LNCaP clone FGC (cell line): ENCODE measurements around the gene ITPRID2.

Experiments
- DNase-seq: peaks from one replicate; pipeline ENCODE4 v3.0.0-alpha.2; 2011; ENCODE audit warnings: low read depth
- H3K4me3 ChIP-seq: 2 replicates; pipeline ENCODE4 v1.5.1; 2011; ENCODE audit warnings: mild to moderate bottlenecking, low read depth, low read length, control low read depth
- CTCF ChIP-seq: IDR thresholded peaks from 2 replicates; pipeline ENCODE4 v1.5.1; 2012; ENCODE audit warnings: mild to moderate bottlenecking; ENCODE audit not compliant: control insufficient read depth, insufficient read depth; ENCODE audit errors: extremely low read depth

The ITPRID2 gene

DNA sequence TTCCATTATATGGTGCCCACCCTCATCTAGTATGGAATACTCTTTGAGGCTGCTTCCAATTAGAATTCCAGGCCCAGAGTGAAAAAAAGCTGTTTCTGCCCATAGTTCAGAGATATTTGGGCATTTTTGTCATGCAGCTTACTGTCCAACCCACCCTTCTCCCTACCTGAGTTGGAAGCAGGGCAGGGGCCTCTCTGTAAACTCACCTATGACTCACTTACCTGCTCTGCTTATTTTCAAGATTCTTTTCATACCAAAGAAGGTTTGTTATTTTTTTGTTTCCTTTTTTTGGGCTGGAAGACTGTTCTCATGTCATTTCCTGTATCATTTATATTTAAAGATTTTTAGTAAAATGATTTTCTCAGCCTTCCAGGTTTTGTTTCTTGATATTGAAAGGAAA, 55.7 kb downstream of the ITPRID2 start:
- no peak overlapping the region for H3K4me3 ChIP-seq
- no peak for DNase-seq
- TF ChIP-seq CTCF = no peak

DNA sequence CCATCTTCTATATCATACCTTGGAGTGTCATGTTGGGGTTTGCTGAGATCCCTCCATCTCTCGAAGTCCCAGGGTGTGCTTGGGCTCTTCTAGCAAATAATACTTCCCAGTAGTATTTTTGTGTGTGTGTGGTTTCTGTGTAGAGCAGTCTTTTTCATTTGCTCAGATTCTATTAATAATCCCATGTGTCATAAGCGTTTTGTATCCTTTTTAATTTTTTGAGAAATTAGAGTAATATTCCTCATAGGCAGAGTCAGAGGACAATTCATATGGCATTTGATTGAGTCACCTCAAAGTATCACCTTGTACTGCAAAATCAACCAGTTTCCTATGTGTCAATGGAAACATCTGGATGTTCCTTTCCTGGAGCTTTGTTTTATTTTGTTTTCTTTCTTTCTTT, 56.7 kb downstream of the ITPRID2 start:
- no peak overlapping the region for H3K4me3 ChIP-seq
- no peak for TF ChIP-seq CTCF

DNA sequence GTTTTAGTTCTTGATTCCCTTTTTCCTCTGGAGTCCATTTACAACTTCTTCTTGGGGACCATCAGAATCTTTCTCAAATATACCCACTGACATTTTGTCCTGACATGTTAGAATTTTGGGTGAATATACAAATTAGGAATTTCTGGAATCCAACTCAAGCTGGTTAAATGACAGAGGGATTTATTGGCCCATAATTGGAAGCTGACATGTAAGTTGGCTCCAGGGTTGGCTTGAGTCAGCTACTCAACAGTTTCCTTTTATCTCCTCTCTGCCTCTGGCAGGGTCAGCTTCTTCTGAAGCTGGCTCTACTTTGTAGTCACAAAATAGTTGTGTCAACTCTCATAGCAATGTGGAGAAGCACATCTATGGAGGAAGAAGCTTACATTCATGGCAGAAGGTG, 57.5 kb downstream of the ITPRID2 start:
- no peak overlapping the region for H3K4me3 ChIP-seq
- DNase-seq = no peak
- TF ChIP-seq CTCF = no peak

More for the DNA sequence above, 56.7 kb downstream of the ITPRID2 start:
- DNase-seq = no peak

GRCh38 chr2:181952404-181953226, 61.1 kb downstream of the ITPRID2 start:
- H3K4me3 ChIP-seq = no peak overlapping the region
- TF ChIP-seq CTCF = no peak
- no peak for DNase-seq

DNA sequence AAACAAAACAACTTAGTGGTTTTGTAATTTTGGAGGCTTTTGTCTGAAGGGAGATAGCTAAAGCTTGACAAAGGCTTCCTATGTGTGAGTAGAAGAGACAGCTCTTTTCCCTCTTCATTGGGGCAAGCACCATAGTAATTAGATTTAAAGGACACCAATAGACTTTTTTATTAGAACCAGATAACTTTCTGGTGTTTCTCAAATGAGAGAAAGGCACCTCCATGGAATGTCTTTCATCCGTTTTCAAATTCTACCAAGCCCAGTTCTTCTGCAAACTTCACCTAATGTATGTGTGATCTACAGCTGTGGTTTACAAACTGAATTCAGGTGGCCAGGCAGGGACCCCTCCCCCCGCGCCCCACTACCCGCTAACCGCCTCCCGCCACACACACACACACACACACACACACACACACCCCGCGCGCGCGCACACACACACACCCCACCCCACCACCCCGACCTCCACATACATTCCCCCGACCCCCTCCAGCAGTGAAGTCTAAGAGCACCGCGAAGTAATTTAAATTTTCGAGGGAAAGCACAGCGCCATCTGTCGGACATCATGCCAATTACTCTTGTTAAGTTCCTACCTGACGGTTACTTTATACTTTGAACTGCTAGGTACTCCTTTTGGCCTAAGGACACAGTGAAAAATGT, 62.5 kb downstream of the ITPRID2 start:
- no peak overlapping the region for H3K4me3 ChIP-seq

GRCh38 chr2:181954538-181954883, 63.0 kb downstream of the ITPRID2 start:
- no peak overlapping the region for H3K4me3 ChIP-seq
- TF ChIP-seq CTCF = no peak
- no peak for DNase-seq

More for the DNA sequence above, 62.5 kb downstream of the ITPRID2 start:
- TF ChIP-seq CTCF = peak; percentile 49
- DNase-seq = peak; percentile 23
